NCI-H1092 treated with DMSO at 0.1 percent for 48 hours (cell line): Measurements from ENCODE around the gene GALNT13.
"Not testable (repeated sequence)": the region's sequence is repeated elsewhere in the genome, so short reads cannot be mapped to it uniquely, and the experiment has no call there.

Experiments used
- DNase-seq: peaks from one replicate; lab custom pipeline; 2025; lab: John Stamatoyannopoulos, UW

Gene GALNT13

GRCh38 chr2:154408786-154409185 is 537.1 kb downstream of the GALNT13 start:
- DNase-seq, result no peak

- DNase-seq, result no peak
These were observed 550.5 kb downstream of the GALNT13 start for GRCh38 chr2:154422251-154422650.

GRCh38 chr2:154425994-154426393 is 554.3 kb downstream of the GALNT13 start:
- DNase-seq, result no peak

- DNase-seq, result no peak
These were observed 555.7 kb downstream of the GALNT13 start for GRCh38 chr2:154427453-154427852.

- no peak for DNase-seq
These were observed 556.3 kb downstream of the GALNT13 start for GRCh38 chr2:154428022-154428421.

GRCh38 chr2:154433010-154433409 is 561.3 kb downstream of the GALNT13 start:
- no peak for DNase-seq

DNA sequence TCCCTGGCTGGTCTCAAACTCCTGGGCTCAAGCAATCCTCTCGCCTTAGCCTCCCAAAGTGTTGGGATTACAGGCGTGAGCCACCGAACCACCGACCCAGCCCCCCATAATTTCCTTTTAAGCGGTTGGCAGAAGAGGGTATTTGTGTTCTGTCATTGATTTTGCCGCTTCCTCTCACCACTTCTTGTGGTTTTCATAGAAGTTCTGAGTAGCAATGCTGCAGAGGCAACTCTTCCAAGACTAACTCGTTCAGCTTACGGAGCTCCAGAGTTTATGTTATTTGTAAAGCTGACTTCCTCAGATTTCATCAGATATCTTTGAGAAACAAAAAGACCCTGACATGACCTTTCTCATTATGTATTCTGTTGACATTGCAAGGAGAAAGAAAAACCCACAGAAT is 565.4 kb downstream of the GALNT13 start:
- no peak for DNase-seq

DNA sequence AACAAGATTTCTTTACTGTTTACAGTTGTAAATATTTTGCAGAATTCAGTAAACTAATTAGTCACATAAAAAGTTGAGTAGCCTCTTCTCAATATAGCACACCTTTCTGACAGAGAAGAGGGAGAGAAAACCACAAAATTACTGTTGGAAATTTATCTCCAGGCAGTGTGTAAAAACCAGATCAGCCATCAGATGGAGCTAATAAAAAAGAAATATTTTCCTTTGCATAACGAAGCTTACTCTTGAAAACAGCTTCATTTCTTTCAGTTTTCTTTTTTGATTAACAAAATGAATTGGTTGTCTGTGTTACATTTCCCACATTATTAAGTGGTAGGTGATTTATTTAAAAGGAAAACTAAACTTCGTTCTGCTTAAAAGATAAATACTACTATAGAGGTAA is 567.4 kb downstream of the GALNT13 start:
- DNase-seq, result peak; percentile 9

DNA sequence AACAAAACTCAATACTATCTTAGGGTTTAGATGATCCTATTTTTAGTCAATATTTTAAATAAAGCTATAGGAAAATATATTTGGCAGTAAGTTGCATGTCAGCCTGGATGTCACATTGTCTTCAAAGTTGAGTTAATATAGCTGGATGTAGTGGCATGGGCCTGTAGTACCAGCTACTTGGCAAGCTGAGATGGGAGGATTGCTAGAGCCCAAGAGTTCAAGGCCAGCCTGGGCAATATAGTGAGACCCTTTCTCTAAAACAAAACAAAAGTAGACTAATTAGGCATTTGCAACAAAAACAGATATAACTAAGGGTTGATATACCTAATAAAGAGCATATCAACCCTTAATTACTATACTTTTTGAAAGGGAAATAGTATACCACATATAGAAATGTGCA is 572.2 kb downstream of the GALNT13 start:
- no peak for DNase-seq

DNA sequence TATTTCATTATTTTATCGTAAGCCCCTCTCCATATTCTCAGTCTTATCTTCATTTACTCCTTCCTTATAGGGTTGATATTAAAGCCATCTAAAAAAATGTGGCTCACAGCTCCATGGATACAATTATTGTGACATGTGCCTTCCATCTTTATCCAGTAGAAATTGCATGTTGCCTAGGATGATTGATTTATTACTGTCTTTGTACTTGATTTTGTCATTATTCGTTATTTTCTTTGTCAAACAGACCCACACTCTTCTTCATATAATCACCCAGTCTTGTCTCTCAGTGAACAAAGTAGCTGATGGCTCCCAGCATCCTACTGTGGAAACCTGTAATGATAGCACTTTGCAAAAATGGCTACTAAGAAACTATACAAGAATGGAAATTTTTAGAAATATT is 574.6 kb downstream of the GALNT13 start:
- no peak for DNase-seq

GRCh38 chr2:154447727-154448418 is 576.2 kb downstream of the GALNT13 start:
- DNase-seq, result no peak

DNA sequence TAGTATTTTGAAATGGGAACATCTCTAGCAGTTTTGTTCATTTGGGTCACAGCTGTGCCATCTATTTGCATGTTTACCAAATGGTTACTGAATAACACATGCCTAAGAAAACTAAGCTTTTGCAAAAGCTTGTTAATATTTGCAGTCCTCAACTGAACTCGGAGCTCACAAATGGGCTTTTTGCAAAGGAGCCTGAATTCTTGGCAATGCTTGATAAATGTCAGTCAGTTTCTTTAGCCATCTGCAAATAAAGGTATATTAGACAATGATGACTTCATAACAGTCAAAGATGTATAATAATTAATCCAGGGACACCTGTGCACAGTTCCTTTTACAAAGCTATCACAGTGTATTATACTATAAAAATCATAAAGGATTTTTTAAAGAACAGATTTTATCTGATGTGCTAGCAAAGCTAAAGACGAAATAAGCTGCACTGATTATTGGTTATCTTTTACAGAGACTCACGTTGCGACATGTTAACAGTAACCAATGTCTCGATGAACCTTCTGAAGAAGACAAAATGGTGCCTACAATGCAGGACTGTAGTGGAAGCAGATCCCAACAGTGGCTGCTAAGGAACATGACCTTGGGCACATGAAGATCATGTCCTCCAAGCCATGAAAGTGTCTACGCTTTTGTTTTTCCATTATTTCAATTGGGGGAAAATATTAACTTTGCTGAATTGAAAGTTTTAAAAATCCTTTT is 578.4 kb downstream of the GALNT13 start:
- DNase-seq, result no peak

GRCh38 chr2:154452471-154452870 is 580.7 kb downstream of the GALNT13 start:
- DNase-seq, result no peak

DNA sequence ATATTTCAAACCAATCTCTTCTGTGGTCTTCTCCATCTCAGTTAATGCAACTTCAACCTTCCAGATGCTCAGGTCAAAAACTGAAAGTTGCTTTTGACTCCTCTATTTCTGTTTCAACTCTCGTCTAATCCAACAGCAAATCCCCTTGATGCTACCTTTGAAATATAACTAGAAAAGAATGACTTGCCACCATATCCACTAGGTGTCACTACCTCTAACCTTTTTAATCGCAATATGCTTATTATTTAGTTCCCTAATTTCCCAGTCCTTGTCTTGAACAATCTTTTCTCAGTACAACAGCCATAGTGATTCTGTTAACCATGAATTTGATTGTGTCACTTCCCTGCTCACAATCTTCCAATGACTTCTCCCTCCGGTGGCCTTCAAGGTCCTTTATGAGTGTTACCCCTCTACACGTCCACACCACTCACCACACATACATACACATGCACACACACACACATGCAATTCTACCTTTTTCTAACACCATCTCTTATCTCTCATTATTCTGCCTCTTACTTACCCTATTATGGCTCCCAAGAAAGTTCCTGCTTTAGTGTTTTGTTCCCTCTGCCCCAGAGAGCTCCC is 581.3 kb downstream of the GALNT13 start:
- DNase-seq, result peak; percentile 2

GRCh38 chr2:154455166-154455565 is 583.4 kb downstream of the GALNT13 start:
- DNase-seq, result no peak

GRCh38 chr2:154455866-154456265 is 584.1 kb downstream of the GALNT13 start:
- DNase-seq, result no peak

- DNase-seq, result no peak
These were observed 585.6 kb downstream of the GALNT13 start for GRCh38 chr2:154457286-154457685.

- DNase-seq, result no peak
These were observed 587.6 kb downstream of the GALNT13 start for GRCh38 chr2:154459286-154459685.

- DNase-seq, result no peak
These were observed 590.9 kb downstream of the GALNT13 start for GRCh38 chr2:154462634-154463033.

DNA sequence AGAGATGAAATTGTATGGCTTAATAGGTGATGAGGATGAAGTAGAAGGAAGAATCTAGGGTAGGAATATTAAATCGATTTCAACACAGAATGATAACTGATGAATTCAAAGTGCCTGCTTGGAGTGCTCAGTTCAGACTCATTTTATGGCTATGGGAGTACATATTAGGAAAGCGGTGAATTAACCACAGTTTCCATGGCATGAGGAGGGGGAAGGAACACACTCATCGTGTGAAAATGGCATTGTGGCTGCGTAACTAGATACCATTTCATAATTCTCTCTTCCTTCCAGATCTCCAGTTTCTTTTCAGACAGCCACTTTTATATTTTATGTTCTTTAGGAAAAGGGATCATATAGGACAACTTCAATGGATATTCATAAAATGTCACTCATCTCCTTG is 594.5 kb downstream of the GALNT13 start:
- no peak for DNase-seq

DNA sequence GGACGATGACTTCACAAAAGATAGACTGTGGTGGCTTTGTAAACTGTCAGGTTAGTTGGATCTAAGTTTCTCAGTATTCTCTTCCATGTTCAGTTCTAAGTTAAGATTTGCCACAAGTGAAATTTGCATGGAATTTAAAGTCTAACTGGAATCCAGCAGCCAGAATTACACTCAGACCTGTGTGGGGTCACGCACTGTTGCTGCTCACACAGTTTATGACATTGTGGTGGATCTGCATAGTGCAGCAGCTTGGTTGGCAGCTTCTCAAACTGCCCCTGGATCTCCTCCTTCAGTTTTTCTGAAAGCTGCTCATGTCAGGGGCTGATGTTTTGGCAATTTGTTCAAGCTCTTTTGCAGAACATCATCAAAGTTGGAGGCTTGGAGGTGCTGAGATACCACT is 598.7 kb downstream of the GALNT13 start:
- DNase-seq, result no peak

GRCh38 chr2:154471492-154471891 is 599.8 kb downstream of the GALNT13 start:
- not testable (repeated sequence) for DNase-seq

DNA sequence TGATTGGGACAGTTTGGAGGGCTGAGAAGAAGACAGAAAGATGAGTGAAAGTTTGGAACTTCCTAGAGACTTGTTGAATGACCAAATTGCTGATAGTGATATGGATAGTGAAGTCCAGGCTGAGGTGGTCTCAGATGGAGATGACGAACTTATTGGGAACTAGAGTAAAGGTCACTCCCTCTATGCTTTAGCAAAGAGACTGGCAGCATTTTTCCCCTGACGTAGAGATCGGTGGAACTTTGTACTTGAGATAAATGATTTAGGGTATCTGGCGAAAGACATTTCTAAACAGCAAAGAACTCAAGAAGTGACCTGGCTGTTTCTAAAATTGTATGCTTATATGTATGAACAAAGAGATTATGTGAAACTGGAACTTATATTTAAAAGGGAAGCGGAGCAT is 605.6 kb downstream of the GALNT13 start:
- DNase-seq, result no peak
